COLO668 (cell line): ENCODE results near the gene POU2F2.

ENCODE experiments used
- DNase-seq: peaks from one replicate; lab custom pipeline; 2025; ENCODE audit not compliant: unreplicated experiment; lab: John Stamatoyannopoulos, UW

Gene POU2F2

DNA sequence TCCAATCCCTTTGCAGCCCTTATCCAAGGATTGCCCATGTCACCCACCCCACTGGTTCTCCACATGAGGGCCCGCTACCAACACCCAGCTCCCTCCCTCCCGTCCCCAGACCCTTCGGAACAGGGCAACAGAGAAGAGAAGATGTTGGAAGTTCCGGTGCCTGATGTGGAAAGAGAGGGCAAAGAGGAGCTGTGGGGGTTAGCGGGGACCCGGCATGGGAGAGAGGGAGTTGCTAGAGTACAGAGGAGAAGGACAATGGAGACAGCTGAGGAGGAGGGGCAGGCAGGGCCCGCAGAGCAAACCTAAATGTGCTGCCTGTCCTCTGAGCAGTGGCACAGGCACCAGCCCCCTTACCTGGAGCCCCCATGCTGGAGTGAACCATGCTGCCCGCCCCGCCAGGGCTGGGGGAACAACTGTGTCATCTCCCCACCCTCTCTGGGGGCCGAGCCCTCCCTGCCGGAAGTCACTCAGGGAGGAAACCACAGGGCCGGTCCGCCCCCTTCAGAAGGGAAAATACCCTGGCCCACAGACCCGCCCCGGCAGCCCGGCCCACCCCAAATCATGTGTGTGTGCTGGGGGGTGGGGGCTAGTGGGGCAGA lies at the start of gene POU2F2:
Gene POU2F2 (minus strand): TSS at position 417 of the 599 bp plus-strand sequence. CDS start 35 bp downstream, at position 382.
- no peak for DNase-seq

DNA sequence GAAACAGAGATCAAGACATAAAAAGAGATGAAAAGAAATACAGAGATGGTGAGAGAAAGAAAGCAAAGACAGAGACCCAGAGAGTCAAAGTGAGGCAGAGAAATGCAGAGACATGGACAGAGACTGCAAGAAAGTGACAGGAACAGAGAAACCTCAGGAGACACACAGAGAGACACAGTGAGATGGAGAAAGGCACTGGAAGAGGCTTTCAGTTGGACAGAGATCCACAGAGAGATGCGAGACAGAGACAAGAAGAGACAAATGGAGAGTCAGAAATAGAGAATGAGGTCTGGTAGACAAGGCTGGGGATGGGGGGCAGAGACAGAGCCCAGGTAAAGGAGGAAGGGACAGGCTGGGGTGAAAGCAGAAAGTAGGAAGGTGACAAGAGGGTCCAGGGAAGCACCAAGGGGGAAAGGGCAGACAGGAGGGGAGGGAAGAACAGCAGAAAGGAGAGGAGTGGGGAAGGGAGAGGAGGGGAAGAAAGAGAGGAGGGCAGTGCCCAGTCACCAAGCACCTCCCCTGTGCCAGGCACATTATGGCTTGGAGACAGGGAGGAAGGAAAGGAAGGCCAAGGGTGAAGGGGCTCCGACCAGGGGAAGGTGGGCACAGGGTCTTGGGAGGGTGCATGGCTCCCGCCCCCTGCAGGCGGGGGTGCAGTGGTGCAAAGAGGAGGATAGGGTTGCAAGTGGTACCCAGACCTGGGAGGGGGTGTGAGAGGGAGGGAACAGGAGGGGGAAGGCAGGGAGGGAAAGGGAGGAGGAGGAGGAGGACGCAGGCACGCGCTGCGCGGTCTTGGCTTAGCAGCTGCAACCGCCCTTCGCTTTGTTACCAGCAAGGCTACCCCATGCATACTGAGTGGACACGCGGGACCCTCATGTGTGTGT lies 46.8 kb upstream of the POU2F2 start:
- DNase-seq, result peak; percentile 25

DNA sequence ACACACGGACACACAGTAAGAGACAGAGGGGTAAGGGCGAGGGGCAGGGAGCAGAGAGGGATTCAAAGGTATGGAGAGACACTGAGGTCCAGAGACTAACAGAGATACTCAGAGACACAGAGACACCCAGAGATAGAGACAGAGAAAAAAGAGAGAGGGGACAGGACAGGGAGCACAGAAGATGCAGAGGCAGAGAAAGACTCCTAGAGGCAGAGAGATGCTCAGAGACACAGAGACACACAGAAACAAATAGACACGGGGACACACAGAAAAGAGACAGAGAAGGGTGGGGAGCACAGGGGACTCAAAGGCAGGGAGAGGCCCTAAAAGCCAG lies 45.4 kb upstream of the POU2F2 start:
- no peak for DNase-seq

DNA sequence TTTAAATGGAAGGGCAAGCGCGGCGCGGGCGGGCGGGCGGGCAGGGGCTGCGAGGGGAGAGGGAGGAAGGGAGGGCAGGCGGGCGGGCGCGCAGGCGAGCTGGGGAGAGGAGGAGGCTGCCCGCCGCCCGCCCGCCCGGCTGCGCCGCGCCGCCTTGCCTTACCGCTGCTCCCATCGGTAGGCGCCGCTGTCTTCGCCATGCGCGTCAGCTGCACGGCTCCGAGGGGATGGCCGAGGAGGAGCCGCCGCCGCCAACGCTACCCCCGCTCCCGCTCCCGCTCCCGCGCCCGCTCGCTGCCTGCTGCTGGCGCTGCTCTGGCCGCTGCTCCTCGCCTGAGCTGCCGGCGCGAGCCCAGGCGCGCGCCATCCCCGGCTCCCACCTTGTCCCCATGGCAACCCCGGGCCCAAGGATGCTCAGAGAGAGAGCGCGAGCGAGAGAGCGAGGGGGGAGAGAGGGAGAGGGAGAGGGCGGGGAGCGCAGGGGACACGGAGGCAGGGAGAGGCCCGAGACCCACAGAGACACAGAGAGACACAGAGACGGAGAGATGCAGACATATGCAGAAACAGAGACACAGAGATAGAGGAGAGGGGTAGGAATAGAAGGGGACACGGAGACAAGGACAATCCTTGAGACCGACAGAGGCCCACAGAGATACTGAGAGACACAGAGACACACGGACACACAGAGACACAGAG lies 44.9 kb upstream of the POU2F2 start:
- DNase-seq, result peak; percentile 95

DNA sequence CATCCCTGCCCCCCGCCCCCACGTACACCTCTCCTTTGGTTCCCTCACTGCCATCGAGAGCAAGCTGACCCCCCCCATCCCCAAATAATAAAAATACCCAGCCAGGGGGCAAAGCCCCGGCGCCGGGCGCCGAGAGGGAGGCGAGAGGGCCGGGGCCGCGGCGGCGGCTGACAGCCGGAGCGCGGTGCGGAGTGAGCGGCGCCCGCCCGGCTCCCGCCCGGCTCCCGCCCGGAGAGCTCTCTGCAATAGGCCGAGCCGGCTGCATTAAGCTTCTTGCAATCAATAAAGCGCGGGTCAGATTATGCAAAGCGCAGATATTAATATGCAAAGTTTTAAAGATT lies 44.4 kb upstream of the POU2F2 start:
- peak; percentile 90 for DNase-seq

DNA sequence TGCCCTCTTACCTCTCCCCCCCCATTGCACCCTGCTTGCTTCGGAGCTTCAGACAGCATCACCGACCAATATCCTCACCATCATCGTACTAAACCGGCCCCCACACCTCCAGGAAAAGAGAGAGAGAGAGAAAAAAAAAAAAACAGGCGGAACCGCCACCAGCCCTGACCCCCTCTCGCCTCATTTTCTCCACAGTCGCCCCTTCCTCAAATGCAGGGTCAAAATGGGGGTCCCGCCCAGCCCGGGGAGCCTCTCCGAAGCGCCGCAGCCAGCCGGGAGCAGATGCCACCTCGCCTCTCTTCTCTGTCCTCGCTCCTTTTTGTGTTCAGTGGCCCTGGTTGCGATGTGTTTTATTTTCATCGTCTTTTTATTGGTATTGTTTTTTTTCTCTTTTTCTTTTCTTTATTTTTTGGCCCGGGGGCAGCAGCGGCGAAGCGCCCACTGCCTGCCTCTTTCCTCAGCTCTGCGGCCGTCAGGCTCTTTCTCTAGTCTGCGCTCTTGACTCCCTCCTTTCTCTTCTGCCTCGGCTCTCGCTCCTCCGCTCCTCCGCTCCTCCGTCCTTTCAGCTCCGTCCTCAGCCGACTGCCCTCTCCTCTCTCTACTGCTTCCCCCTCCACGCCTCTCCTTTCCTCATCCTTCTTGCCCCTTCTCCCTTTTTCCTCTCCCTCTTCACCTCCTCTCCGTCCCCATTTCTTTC lies 43.9 kb upstream of the POU2F2 start:
- peak; percentile 39 for DNase-seq

DNA sequence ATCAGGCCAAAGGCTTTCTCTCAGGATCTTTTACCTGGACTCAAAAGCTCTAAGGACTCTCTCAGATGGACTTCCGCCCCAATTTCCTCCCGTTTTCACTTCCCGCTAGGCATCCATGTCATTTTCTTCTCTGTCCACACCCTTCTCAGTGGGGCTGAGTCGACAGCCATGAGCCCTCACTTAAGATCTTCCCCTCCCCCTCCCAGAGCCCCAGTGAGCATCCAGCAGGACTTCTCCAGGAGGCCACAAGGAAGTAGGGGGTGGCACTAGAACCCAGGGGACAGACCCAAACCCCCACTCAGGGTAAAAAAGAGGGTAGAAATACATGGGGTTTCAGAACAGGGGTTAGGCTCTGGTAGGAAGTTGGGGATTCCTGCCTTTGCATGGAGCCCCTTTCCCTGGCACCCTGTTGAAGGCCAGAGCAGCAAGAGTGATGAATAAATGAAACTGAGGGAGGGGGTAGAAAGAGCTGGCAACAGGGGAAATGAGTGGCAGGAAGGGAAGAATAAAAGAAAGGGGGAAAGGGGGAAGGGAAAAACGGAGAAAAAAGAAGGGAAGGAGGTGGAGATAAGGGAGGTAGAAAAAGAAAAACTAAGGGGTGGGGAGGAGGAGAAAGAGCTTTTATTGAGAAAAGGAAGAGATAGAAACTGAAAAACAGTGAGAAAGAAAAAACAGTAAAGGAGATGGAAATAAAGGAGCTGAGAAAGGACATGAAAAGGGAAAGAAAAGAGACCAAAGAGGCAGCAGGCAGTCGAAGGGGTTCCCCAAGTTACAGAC lies 42.9 kb upstream of the POU2F2 start:
- no peak for DNase-seq

DNA sequence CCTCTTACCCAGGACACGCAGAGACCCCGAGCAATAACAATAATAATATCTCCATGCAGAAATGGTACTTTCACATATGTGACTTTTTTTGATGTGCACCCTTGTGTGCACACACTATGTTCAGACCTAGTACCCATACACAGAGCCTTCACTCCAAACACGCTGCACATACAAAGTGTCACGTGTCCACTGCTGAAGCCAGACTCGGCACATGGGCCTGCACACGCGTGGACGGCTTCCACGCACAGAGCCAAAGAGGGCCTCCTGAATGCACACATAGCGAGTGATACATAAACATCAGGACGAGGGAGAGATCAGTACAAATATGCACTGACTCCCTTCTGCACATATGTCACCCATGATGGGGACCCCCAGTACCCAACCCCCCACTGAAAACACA lies 41.9 kb upstream of the POU2F2 start:
- no peak for DNase-seq

DNA sequence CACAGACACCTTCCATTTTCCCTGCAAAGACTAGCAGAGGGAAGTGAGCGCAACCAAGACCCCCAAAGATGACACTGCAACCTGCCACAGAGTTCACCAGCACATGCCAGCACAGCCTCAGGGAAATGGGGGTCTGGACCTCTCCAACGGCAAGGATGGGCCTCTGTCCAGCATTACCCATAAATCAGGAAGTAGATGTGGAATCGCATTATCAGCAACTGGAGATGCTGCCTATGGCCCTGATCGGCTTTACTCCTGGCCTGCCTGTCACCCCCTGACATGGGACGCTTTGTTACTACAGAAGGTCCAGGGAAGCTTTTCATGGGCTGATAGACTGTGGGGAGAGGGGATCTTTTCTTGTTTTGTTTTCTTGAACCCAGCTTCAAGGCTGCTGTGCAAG lies 41.4 kb upstream of the POU2F2 start:
- no peak for DNase-seq

DNA sequence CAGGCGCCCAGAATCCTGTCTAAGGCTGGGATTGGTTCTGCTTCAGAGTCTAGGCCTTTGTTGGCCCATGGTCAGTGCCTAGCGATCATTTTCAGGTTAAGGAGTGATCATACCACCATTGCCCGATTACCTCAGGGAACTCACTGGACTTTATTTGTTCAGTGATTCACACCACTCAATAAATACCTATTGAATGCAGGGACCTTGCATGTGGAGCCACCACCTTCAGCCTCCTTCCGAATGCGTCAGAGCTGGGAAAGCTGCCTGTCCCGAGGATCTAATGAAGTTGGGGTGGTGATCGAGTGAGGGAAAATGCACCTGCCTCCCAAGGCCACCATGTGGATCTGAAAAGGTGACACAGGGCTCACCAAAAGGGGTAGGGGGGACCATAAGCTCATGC lies 40.0 kb upstream of the POU2F2 start:
- DNase-seq, result peak; percentile 51

DNA sequence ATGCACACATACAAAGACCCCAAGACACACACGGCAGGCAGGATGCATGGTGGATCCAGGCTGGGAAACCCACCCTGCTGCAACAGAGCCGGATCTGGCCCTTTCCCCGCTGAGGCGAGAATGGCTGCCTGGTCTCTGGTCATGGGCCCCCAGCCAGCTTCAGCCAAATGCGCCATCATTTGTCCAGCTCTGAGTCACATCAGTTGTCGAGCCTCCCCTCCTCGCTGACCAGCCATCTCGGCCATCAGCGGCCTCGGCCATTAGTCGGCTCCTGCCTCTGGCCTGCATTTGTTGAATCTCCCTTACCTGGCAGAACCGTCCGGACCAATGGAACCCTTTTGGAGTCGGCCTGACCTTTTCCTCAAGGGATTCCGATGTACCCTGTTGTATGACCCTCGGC lies 38.5 kb upstream of the POU2F2 start:
- DNase-seq, result no peak

DNA sequence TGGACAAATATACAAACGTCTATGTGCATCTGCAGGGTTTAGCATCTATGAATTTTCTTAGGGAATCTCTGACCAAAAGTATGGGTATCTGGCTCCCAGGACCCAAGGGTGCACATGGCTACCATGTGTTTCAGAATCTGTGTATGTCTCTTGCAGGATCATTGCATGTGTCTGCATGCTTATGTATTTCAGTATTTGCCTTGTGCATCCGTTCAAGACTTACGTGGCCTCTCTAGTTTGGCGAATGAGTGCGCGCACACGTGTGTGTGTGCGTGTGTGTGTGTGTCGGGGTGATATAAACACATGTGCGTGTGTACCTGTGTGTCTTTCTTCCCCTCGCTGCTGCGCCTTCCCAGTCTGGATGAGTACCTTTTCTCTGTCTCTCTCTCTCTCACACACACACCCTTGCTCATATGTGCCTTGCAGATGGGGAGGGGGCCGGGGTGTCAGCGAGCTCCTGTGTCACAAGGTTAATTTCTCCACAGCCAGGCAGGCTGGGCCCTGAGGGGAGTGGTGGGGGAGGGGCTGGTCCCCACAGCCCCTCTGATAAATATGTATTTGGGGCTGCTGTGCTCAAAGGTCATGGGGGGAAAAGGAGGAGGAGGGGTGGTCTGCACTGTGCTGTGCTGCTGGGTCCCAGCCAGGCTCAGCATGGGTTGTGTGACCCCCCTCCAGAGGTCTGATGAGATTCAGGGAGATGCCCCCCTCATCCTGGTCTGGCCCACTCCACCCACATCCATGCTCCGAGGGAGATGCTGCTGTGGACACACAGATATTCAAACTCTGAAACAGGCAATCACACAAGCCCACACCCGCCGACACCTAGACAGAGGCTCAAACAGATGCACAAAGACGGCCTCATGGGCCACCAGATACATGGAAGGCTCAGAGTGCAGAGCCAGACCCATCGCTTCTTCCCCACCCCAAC lies 37.5 kb upstream of the POU2F2 start:
- DNase-seq, result no peak

DNA sequence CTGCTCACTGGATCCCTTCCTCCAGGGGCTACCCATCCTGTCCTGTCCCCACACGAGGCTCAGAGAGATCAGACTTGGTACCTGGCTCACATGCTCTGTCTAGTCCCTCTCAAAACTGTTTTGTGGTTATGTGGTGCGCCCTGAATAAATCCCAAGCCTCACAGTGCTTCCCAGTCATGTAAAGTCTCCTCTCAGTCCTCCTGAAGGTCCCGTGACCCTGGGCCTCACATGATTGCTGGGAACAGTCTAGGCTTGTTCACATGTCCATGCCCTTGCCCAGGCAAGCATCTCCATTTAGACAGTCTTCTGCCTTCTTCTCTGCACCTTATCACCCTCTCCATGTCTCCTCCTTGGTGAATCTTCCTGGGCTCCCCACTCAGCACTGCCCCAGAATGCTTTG lies 36.0 kb upstream of the POU2F2 start:
- DNase-seq, result no peak

DNA sequence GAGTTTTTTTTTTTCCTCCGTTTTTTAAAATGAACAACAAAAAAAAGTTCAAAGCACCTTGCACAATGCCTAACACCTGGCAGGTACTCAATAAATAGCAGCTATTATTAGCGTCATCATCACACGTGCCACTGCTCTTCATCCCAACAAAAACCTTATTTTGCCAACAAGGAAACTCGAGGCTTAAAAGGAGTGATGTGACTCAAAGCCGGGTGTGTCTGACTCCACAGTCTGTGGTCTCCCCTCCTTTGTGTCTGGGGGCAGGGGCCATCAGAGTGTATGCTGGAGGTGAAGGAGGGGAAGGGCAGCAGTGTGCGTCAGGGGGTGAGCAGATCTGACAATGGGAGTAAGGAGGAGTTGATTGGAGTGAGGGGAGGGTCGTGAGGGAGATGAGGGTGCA lies 34.1 kb upstream of the POU2F2 start:
- DNase-seq, result no peak

DNA sequence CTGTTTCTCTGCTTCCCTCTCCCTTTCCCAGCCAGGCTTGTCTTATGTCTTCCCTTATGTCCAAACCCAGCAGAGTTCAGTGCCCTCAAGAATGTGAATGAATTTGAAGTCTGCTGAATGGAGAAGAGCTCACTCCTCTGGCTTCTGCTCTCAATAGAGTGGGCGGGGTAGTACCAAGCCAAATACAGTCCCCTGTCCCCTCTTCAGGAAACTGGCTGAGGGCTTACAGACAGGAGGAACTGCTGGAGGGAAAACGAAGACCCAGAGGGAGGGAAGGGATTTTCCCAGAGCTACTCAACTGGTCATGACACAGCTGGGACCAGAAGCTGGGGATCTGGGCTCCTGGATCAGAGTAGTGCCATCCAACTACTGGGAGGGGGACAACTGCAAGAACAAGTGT lies 32.9 kb upstream of the POU2F2 start:
- DNase-seq, result no peak

DNA sequence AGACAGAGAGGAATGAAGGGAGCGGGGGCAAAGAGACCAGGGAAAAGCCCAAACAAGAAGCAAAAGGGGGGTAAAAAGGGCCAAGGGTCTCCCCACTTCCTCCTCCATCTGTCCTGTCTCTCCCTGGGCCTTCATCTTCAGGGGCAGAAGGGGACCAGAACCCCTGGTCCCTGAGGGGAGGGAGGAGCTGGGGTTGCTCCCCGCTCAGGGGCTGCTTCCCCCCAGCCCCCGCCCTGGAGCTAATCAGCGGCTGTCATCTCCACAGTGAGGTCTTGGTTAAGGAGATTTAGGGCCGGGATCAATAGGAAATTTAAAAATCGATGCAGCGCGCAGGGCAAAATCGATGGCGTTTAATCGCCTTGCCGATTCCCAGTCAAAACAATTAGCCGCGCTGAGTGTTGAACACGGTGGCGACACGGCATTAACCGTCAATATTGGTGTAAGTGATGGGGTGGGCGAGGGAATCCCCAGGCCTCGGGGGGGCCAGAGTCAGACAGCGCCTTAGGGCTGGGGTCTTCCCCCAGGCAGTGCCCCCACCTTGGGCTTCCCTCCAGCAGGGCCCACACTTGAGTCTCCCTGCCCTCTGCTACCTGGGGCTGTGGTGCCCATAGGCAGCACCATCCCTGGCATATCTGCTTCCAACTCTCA lies 29.5 kb upstream of the POU2F2 start:
- no peak for DNase-seq

DNA sequence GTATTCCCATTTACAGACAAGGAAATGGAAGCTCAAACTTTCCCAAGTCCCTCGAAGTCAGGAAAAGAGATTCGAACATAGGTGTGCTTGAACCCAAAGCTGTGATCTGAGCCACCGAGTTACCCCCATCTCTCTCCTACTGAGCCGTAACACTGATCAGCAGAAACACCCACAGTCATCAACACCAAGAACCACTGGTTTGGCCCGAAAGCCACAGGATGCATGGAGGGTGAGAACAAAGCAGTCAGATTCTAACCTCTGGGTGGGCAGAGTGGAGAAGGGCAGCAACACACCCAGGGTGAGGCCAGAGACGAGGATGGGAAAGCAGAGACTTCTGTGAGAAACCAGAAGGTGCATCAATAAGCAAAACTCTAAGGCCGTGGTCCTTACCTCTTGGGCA lies 27.7 kb upstream of the POU2F2 start:
- DNase-seq, result no peak

DNA sequence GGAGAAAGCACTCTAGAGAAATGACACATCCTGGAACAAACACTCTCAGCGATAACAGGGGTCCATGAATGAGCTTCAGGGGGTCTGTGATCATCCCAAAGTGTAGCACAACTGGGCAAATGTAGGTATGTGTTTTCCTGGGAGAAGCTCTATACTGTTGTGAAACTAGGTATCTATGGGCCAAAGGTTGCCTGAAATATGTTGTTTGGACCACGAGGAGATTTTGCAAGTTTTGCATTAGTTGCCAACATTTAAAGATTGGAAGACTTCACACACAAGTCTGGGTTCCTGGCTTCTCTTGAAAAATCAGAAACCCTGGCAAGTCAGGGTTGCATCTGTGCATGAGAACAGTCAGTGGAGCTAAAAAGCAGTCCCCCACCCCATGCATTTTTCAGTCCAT lies 26.7 kb upstream of the POU2F2 start:
- DNase-seq, result no peak

DNA sequence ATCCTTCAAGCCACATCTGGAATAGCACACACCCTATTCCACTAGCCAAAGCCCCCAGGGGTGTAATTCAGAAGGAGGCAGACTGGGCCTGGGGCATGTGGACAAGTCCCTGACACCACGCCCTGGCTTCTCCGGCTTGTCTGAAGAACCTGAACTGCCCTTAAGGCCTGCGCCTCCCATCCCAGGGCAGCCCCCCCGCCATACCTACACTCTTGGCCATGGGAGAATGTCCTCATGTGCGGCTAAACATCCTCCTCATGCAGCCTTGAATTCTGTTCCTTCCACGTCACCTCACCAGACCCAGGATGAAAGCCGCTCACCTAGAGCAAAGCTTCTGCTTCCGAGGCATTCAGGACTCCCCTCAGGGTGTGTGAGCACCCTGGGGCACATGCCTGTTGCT lies 24.3 kb upstream of the POU2F2 start:
- DNase-seq, result no peak
